IPS DF 6.9 (cell line): Measurements from ENCODE around the gene DDOST.

Experiments
- DNase-seq: peaks from one replicate; pipeline ENCODE4 v3.0.0-alpha.2; 2013; ENCODE audit warnings: low read depth, low spot score
- H3K27ac ChIP-seq: one replicate; pipeline ENCODE4 v1.5.1; 2013; ENCODE audit warnings: low read length, control low read depth
- H3K27me3 ChIP-seq: 2 replicates; pipeline ENCODE4 v1.6.1; 2013; ENCODE audit warnings: mild to moderate bottlenecking, low read length; ENCODE audit not compliant: control insufficient read depth, insufficient read depth
- H3K36me3 ChIP-seq: 2 replicates; pipeline ENCODE4 v1.6.1; 2013; ENCODE audit warnings: low read length; ENCODE audit not compliant: control insufficient read depth, insufficient read depth
- H3K4me1 ChIP-seq: 2 replicates; pipeline ENCODE4 v1.6.1; 2013; ENCODE audit warnings: low read length; ENCODE audit not compliant: control insufficient read depth, insufficient read depth
- H3K4me3 ChIP-seq: 2 replicates; pipeline ENCODE4 v1.5.1; 2013; ENCODE audit warnings: mild to moderate bottlenecking, low read length
- H3K9me3 ChIP-seq: 2 replicates; pipeline ENCODE4 v1.6.1; 2013; ENCODE audit warnings: low read length, inconsistent platforms; ENCODE audit not compliant: control insufficient read depth, insufficient read depth
- WGBS: extraction: QIAGEN DNeasy Blood & Tissue Kit; methylation state at CpG from one replicate; pipeline ENCODE4 v1.1.7; 2013; ENCODE audit warnings: mixed read lengths, missing lambda C conversion rate; ENCODE audit not compliant: insufficient read length, insufficient coverage; 5-methylcytosine and 5-hydroxymethylcytosine counted together

Gene DDOST

GRCh38 chr1:20643080-20643479 lies 18.1 kb downstream of the DDOST start:
- no CpG with 5 or more reads among the region's 6 CpGs for WGBS

GRCh38 chr1:20641975-20642374 lies 19.2 kb downstream of the DDOST start:
- no CpG with 5 or more reads among the region's 10 CpGs for WGBS
- DNase-seq, result no peak

More at GRCh38 chr1:20643080-20643479, 18.1 kb downstream of the DDOST start:
- H3K4me1 ChIP-seq, result no peaks in the 10 kb centered on the region
- H3K36me3 ChIP-seq, result peaks cover under 1% of the 10 kb centered on the region; the same call in 1 of the 2 replicates
- no peaks in the 10 kb centered on the region for H3K9me3 ChIP-seq
- no peaks in the 10 kb centered on the region for H3K27me3 ChIP-seq
- H3K27ac ChIP-seq, result no peak overlapping the region
- DNase-seq, result no peak
- no peak overlapping the region; the same call in 1 of the 2 replicates for H3K4me3 ChIP-seq

GRCh38 chr1:20640183-20640597 lies 21.0 kb downstream of the DDOST start:
- H3K36me3 ChIP-seq, result peaks cover 3% of the 10 kb centered on the region; the same call in 1 of the 2 replicates
- DNase-seq, result no peak
- WGBS, result no CpG with 5 or more reads among the region's 6 CpGs
- no peak overlapping the region for H3K4me3 ChIP-seq
- no peaks in the 10 kb centered on the region for H3K9me3 ChIP-seq
- no peaks in the 10 kb centered on the region for H3K27me3 ChIP-seq
- H3K27ac ChIP-seq, result no peak overlapping the region
- H3K4me1 ChIP-seq, result no peaks in the 10 kb centered on the region

More at GRCh38 chr1:20641975-20642374, 19.2 kb downstream of the DDOST start:
- no peaks in the 10 kb centered on the region for H3K27me3 ChIP-seq
- H3K4me1 ChIP-seq, result no peaks in the 10 kb centered on the region
- no peak overlapping the region for H3K4me3 ChIP-seq
- H3K36me3 ChIP-seq, result peaks cover 3% of the 10 kb centered on the region; the same call in 1 of the 2 replicates
- H3K27ac ChIP-seq, result no peak overlapping the region
- H3K9me3 ChIP-seq, result no peaks in the 10 kb centered on the region

GRCh38 chr1:20636785-20637347 lies 24.3 kb downstream of the DDOST start:
- H3K27ac ChIP-seq, result no peak overlapping the region
- WGBS, result no CpG with 5 or more reads among the region's 8 CpGs
- H3K9me3 ChIP-seq, result no peaks in the 10 kb centered on the region
- no peak for DNase-seq
- peaks cover 3% of the 10 kb centered on the region; the same call in 1 of the 2 replicates for H3K36me3 ChIP-seq
- no peaks in the 10 kb centered on the region; the same call in 1 of the 2 replicates for H3K27me3 ChIP-seq
- H3K4me3 ChIP-seq, result no peak overlapping the region
- H3K4me1 ChIP-seq, result peaks cover 2% of the 10 kb centered on the region; the same call in 1 of the 2 replicates

GRCh38 chr1:20634594-20635084 lies 26.5 kb downstream of the DDOST start:
- H3K4me1 ChIP-seq, result peaks cover 2% of the 10 kb centered on the region; the same call in 1 of the 2 replicates
- no peak overlapping the region for H3K27ac ChIP-seq
- no peak overlapping the region; the same call in 1 of the 2 replicates for H3K4me3 ChIP-seq
- no peak for DNase-seq
- no peaks in the 10 kb centered on the region; the same call in 1 of the 2 replicates for H3K27me3 ChIP-seq
- no peaks in the 10 kb centered on the region for H3K9me3 ChIP-seq
- WGBS, result no CpG with 5 or more reads among the region's 4 CpGs
- H3K36me3 ChIP-seq, result peaks cover 3% of the 10 kb centered on the region; the same call in 1 of the 2 replicates

GRCh38 chr1:20634065-20634593 lies 27.0 kb downstream of the DDOST start:
- no peak for DNase-seq
- Histone ChIP-seq H3K36me3 (peaks cover 3% of the 10 kb centered on the region; the same call in 1 of the 2 replicates), H3K27me3 (no peaks in the 10 kb centered on the region; the same call in 1 of the 2 replicates), H3K4me3 (peak overlapping the region; percentile 53; the same call in 1 of the 2 replicates), H3K4me1 (peaks cover 2% of the 10 kb centered on the region; the same call in 1 of the 2 replicates), H3K27ac (no peak overlapping the region), H3K9me3 (no peaks in the 10 kb centered on the region)
- WGBS, result no CpG with 5 or more reads among the region's 11 CpGs

GRCh38 chr1:20633190-20634064 lies 27.7 kb downstream of the DDOST start, which contains the start of gene PINK1:
Gene PINK1, plus strand, starts transcription at chr1:20633458. Its CDS starts 91 bp downstream, at chr1:20633549.
- Histone ChIP-seq H3K27ac (no peak within 1 kb of the TSS), H3K4me1 (peaks cover 2% of the 10 kb centered on the region; the same call in 1 of the 2 replicates), H3K36me3 (peaks cover 3% of the 10 kb centered on the region; the same call in 1 of the 2 replicates), H3K27me3 (no peaks in the 10 kb centered on the region; the same call in 1 of the 2 replicates), H3K9me3 (no peaks in the 10 kb centered on the region), H3K4me3 (peak within 1 kb of the TSS; percentile 72)
- peak; percentile 57 for DNase-seq
- no CpG with 5 or more reads among the region's 93 CpGs for WGBS

GRCh38 chr1:20632386-20632785 lies 28.8 kb downstream of the DDOST start:
- H3K4me3 ChIP-seq, result no peak overlapping the region
- WGBS, result no CpG with 5 or more reads among the region's 3 CpGs

GRCh38 chr1:20630729-20631128 lies 30.4 kb downstream of the DDOST start:
- DNase-seq, result no peak
- Histone ChIP-seq H3K4me3 (no peak overlapping the region), H3K27ac (no peak overlapping the region), H3K36me3 (no peaks in the 10 kb centered on the region), H3K9me3 (no peaks in the 10 kb centered on the region), H3K27me3 (no peaks in the 10 kb centered on the region; the same call in 1 of the 2 replicates), H3K4me1 (peaks cover 5% of the 10 kb centered on the region; the same call in 1 of the 2 replicates)
- WGBS, result no CpG with 5 or more reads among the region's 4 CpGs

More at GRCh38 chr1:20632386-20632785, 28.8 kb downstream of the DDOST start:
- H3K36me3 ChIP-seq, result no peaks in the 10 kb centered on the region
- no peak for DNase-seq
- no peak overlapping the region for H3K27ac ChIP-seq
- no peaks in the 10 kb centered on the region; the same call in 1 of the 2 replicates for H3K27me3 ChIP-seq
- peaks cover 2% of the 10 kb centered on the region; the same call in 1 of the 2 replicates for H3K4me1 ChIP-seq
- H3K9me3 ChIP-seq, result no peaks in the 10 kb centered on the region

GRCh38 chr1:20626524-20626923 lies 34.6 kb downstream of the DDOST start:
- no CpG with 5 or more reads among the region's 1 CpG for WGBS

More at GRCh38 chr1:20626524-20626923, 34.6 kb downstream of the DDOST start:
- Histone ChIP-seq H3K27ac (no peak overlapping the region), H3K9me3 (no peaks in the 10 kb centered on the region), H3K36me3 (no peaks in the 10 kb centered on the region), H3K4me3 (no peak overlapping the region), H3K27me3 (no peaks in the 10 kb centered on the region), H3K4me1 (peaks cover 5% of the 10 kb centered on the region; the same call in 1 of the 2 replicates)
- DNase-seq, result no peak
